Measurements from ENCODE around the gene SGSM1.

DNA sequence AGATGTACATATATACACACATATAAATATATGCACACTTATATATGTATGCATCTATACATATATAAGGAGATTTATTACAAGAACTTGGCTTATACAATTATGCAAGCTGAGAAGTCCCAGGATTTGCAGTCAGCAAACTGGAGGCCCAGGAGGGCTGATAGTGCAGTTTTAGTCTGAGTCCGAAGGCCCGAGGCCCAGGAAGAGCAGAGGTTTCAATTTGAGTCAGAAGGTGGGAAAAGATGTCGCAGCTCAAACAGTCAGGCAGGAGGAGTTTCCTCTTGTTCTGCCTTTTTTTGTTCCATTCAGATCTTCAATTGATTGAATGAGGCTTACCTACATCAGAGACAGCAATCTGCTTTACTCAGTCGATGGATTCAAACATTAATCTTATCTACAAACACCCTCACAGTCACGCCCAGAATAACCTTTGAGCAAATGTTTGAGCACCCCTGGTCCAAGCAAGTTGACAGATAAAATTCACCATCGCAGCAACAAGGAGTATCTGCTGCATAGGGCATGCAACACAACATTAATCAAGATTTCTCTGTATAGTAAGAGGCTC lies 4.0 kb upstream of the SGSM1 start:
- TF ChIP-seq POLR2A (IDR thresholded peaks at IDR 0.05): no peak
- TF ChIP-seq, protein P1, sequence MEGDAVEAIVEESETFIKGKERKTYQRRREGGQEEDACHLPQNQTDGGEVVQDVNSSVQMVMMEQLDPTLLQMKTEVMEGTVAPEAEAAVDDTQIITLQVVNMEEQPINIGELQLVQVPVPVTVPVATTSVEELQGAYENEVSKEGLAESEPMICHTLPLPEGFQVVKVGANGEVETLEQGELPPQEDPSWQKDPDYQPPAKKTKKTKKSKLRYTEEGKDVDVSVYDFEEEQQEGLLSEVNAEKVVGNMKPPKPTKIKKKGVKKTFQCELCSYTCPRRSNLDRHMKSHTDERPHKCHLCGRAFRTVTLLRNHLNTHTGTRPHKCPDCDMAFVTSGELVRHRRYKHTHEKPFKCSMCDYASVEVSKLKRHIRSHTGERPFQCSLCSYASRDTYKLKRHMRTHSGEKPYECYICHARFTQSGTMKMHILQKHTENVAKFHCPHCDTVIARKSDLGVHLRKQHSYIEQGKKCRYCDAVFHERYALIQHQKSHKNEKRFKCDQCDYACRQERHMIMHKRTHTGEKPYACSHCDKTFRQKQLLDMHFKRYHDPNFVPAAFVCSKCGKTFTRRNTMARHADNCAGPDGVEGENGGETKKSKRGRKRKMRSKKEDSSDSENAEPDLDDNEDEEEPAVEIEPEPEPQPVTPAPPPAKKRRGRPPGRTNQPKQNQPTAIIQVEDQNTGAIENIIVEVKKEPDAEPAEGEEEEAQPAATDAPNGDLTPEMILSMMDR (IDR thresholded peaks at IDR 0.05): no peak
